ENCODE measurements around the gene UBA52.

The UBA52 gene

GRCh38 chr19:18574691-18575291, 3.1 kb downstream of the UBA52 start:
- no peak for DNase-seq (ENCODE audit: low read depth)
- TF ChIP-seq, protein P1, sequence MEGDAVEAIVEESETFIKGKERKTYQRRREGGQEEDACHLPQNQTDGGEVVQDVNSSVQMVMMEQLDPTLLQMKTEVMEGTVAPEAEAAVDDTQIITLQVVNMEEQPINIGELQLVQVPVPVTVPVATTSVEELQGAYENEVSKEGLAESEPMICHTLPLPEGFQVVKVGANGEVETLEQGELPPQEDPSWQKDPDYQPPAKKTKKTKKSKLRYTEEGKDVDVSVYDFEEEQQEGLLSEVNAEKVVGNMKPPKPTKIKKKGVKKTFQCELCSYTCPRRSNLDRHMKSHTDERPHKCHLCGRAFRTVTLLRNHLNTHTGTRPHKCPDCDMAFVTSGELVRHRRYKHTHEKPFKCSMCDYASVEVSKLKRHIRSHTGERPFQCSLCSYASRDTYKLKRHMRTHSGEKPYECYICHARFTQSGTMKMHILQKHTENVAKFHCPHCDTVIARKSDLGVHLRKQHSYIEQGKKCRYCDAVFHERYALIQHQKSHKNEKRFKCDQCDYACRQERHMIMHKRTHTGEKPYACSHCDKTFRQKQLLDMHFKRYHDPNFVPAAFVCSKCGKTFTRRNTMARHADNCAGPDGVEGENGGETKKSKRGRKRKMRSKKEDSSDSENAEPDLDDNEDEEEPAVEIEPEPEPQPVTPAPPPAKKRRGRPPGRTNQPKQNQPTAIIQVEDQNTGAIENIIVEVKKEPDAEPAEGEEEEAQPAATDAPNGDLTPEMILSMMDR (IDR thresholded peaks at IDR 0.05; ENCODE audit: control insufficient read depth, extremely low read depth, insufficient read depth), result no peak

GRCh38 chr19:18576383-18576782, 4.7 kb downstream of the UBA52 start:
- no peak for DNase-seq (ENCODE audit: low read depth)
- H3K4me3 ChIP-seq (ENCODE audit: low read depth, low read length), result no peak overlapping the region
- TF ChIP-seq, protein P1 (IDR thresholded peaks at IDR 0.05; ENCODE audit: control insufficient read depth, extremely low read depth, insufficient read depth), result no peak

More at GRCh38 chr19:18574691-18575291, 3.1 kb downstream of the UBA52 start:
- no peak overlapping the region for H3K4me3 ChIP-seq (ENCODE audit: low read depth, low read length)

DNA sequence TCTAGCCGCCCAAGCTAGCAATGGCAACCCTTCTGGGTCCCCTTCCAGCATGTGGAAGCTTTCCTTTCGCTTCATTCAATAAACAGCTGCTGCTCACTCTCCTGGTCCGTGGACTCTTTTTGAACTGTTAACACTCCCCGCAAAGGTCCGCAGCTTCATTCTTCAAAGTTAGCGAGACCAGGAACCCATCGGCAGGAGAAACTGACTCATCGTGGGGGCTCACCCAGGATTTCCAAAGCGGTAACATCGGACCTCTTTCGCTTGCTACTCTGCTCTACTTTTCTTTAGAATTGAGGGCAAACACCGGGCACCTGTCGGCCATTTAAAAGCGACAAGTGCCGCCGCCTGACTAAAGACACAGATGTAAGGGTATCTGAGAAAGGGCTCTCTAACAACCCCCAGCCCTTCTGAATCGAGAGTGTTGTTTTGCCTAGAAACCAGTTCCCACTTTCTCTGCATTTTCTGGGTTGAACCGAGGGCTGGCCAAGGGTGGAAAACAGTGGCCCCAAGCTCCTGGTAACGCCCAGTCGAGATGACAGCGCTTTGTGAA, 5.8 kb downstream of the UBA52 start:
- TF ChIP-seq, protein P1 (IDR thresholded peaks at IDR 0.05; ENCODE audit: control insufficient read depth, extremely low read depth, insufficient read depth), result no peak
- no peak for DNase-seq (ENCODE audit: low read depth)
- H3K4me3 ChIP-seq (ENCODE audit: low read depth, low read length), result no peak overlapping the region

- no peak for DNase-seq (ENCODE audit: low read depth)
- H3K4me3 ChIP-seq (ENCODE audit: low read depth, low read length), result no peak overlapping the region
- TF ChIP-seq, protein P1 (IDR thresholded peaks at IDR 0.05; ENCODE audit: control insufficient read depth, extremely low read depth, insufficient read depth), result no peak
Measured at GRCh38 chr19:18580311-18580710, 8.7 kb downstream of the UBA52 start.

GRCh38 chr19:18586306-18586705, 14.6 kb downstream of the UBA52 start:
- H3K4me3 ChIP-seq (ENCODE audit: low read depth, low read length), result no peak overlapping the region
- TF ChIP-seq, protein P1 (IDR thresholded peaks at IDR 0.05; ENCODE audit: control insufficient read depth, extremely low read depth, insufficient read depth), result no peak
- DNase-seq (ENCODE audit: low read depth), result no peak

GRCh38 chr19:18587561-18587960, 15.9 kb downstream of the UBA52 start:
- H3K4me3 ChIP-seq (ENCODE audit: low read depth, low read length), result no peak overlapping the region
- TF ChIP-seq, protein P1 (IDR thresholded peaks at IDR 0.05; ENCODE audit: control insufficient read depth, extremely low read depth, insufficient read depth), result no peak
- DNase-seq (ENCODE audit: low read depth), result no peak

Measured in LNCaP clone FGC (cell line).